H1 (cell line): ENCODE measurements around the gene GLRX.

ENCODE experiments used
- POLR2A ChIP-seq, 2 experiments: IDR thresholded peaks; 1 replicate in 1 of 2; 2 replicates in 1 of 2; pipeline ENCODE4 v1.6.1; 2011; ENCODE audit warnings: low read depth in 2 of 2, low read length in 2 of 2, mild to moderate bottlenecking in 2 of 2; ENCODE audit errors: control extremely low read depth in 1 of 2
- SUZ12 ChIP-seq: fragments of 200-600 bp; sonication (generic); IDR thresholded peaks from 2 replicates; pipeline ENCODE4 v1.6.1; 2012; ENCODE audit warnings: mild to moderate bottlenecking, inconsistent platforms, low read length, moderate library complexity, mixed read lengths
- TF ChIP-seq, protein P1 (sequence below), 3 experiments: IDR thresholded peaks; 1 replicate in 2 of 3; 2 replicates in 1 of 3; pipeline versions ENCODE4 v1.5.1 to v1.6.1; 2011; ENCODE audit warnings: low read length in 3 of 3, mild to moderate bottlenecking in 3 of 3, inconsistent platforms in 2 of 3, low read depth in 1 of 3, moderate library complexity in 1 of 3; ENCODE audit not compliant: insufficient read depth in 1 of 3; ENCODE audit errors: control extremely low read depth in 1 of 3

- TF ChIP-seq POLR2A (IDR thresholded peaks at IDR 0.05; ENCODE audit: control extremely low read depth in 1 of 2, low read depth in 2 of 2, low read length in 2 of 2) (no peak), SUZ12 (no peak)
- TF ChIP-seq, protein P1, sequence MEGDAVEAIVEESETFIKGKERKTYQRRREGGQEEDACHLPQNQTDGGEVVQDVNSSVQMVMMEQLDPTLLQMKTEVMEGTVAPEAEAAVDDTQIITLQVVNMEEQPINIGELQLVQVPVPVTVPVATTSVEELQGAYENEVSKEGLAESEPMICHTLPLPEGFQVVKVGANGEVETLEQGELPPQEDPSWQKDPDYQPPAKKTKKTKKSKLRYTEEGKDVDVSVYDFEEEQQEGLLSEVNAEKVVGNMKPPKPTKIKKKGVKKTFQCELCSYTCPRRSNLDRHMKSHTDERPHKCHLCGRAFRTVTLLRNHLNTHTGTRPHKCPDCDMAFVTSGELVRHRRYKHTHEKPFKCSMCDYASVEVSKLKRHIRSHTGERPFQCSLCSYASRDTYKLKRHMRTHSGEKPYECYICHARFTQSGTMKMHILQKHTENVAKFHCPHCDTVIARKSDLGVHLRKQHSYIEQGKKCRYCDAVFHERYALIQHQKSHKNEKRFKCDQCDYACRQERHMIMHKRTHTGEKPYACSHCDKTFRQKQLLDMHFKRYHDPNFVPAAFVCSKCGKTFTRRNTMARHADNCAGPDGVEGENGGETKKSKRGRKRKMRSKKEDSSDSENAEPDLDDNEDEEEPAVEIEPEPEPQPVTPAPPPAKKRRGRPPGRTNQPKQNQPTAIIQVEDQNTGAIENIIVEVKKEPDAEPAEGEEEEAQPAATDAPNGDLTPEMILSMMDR (IDR thresholded peaks at IDR 0.05; ENCODE audit: control extremely low read depth in 1 of 3, insufficient read depth in 1 of 3, low read depth in 1 of 3, low read length in 3 of 3): no peak
Observed at GRCh38 chr5:95809414-95809960, 13.0 kb downstream of the GLRX start.
